Activated CD8-positive, alpha-beta memory T cell treated with anti-CD3 and anti-CD28 coated beads, Interleukin-2, amount 50 U/mL, for 24 hours (primary cell): Measurements from ENCODE around the gene DYNC2LI1.

Source experiments
- DNase-seq: peaks from one replicate; pipeline ENCODE4 v3.0.0-alpha.2; 2020; ENCODE audit errors: extremely low read depth

The DYNC2LI1 gene

DNA sequence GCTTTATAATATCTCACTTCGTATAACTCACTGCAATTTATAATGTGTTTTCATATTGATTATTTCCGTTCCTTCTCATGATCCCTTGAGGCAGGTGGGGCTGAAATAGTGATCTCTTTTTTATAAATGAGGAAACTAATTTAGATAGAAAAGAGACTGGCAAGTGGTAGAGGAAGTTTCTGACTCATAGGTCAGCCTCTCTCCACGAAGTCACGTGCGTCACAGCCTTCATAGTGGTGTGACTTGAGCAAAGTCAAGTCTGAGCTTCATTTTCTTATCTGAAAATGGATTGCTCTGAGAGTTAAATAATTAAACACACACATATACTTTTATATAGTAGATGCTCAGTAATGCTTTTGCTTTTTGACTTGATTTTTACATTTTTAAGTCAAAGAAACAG lies 44.9 kb downstream of the DYNC2LI1 start:
- no peak for DNase-seq

DNA sequence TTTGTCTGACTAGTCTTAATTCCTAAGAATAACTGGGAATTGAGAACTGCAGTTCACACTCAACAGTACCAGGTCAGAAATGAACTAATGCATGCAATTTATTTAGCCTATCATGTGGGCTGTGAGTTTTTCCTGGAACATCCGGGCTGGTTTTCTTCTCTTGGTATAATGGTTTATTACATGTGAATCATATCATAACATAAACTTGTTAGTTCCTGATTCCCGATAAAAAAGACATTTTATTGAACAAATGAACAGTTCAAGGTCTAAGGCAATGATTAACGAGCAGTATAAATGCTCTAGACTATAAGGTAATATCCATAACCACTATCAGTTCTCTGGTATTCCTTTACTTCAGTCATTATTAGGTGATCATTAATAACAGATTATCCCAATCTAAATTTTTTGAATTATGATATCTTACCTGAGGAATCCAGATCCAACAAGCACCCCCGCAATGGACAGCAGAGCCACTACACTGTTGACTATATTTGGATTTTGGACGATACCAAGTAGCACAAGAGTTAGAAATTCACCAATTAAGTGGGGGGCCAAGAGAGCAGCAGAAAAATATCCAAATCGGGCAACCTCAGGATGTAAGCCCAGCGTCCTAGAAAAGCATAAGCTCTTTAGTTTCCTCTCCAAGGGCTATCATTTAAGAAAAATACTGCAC lies 45.8 kb downstream of the DYNC2LI1 start:
- no peak for DNase-seq

DNA sequence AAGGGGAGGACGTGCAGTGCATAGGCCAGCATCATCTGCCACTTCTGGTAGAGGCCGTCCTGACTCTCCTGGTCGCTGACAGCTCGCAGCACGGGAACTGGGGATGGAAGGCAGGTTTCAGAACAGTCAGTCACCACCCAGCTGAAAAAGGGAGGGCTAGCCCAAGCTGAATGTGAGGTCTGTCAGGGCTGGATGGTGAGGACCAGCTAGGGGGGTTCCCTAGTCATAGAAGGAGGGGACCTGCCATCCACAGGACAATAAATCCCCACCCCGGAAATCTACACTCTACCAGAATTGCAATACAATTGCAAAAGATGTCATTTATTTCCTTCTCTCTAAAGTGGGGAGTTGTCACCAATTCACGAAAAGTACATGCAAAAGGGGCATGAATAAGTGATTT lies 49.0 kb downstream of the DYNC2LI1 start:
- DNase-seq, result no peak

- DNase-seq, result no peak
These were observed 49.9 kb downstream of the DYNC2LI1 start for GRCh38 chr2:43823751-43824150.

GRCh38 chr2:43824512-43824911 lies 50.7 kb downstream of the DYNC2LI1 start:
- no peak for DNase-seq

GRCh38 chr2:43824951-43825493 lies 51.2 kb downstream of the DYNC2LI1 start:
- no peak for DNase-seq

GRCh38 chr2:43825841-43826240 lies 52.0 kb downstream of the DYNC2LI1 start:
- no peak for DNase-seq

- DNase-seq, result no peak
These were observed 52.7 kb downstream of the DYNC2LI1 start for GRCh38 chr2:43826305-43827250.

GRCh38 chr2:43831543-43832294 lies 57.9 kb downstream of the DYNC2LI1 start:
- no peak for DNase-seq

DNA sequence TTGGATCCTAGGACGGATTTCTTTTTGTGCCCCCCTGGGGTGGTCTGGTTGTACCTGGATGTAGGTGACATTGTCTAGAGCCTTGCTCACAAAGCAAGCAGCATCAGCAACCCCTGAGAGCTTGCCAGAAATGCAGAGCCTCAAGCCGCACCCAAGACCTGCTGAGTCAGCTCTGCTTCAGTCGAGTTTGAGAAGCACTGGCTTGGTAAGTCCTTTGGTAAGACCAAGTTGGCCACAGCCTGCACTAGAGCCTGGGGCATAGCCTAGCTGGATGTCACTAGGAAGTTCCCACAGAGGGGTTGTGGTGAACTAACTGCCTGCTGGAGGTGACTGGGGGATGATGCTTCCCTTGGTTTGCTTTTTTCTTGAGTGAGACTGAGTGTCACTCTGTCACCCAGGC lies 58.6 kb downstream of the DYNC2LI1 start:
- DNase-seq, result no peak

- no peak for DNase-seq
These were observed 63.2 kb downstream of the DYNC2LI1 start for GRCh38 chr2:43837033-43837432.

DNA sequence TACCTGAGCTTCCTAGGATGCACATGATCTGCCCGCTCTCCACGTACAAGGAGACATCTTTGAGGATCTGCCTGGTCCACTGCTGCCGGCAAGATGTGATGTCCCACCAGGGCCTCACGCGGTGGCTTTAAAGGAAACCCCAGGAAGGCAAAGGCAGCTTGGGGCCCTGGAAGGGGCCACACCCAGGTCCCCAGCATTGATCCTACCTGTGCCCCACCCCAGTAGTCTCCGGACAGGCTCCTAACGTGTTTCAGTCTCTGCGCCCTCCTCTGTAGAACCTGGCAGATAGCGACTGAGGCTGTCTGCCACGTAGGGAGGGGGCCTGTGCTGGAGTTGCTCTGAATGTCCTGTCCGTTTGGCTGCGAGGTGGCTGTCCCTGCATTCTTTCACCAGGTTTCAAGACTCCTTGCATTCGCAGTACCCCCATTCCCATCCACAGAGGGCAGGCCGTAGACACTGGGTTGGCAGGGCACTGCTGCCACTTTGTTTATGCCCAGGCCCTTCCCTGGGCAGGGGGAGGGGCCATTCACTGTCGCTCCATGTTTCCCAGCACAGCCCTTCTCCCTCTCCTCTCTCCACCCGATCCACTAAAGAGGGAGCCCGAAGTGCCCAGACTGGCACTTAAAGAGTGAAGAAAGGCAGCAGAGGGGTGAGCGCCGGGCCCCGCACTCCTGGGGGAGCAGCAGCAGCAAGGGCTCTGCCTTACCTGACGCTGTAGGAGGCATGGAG lies 64.2 kb downstream of the DYNC2LI1 start:
- no peak for DNase-seq

DNA sequence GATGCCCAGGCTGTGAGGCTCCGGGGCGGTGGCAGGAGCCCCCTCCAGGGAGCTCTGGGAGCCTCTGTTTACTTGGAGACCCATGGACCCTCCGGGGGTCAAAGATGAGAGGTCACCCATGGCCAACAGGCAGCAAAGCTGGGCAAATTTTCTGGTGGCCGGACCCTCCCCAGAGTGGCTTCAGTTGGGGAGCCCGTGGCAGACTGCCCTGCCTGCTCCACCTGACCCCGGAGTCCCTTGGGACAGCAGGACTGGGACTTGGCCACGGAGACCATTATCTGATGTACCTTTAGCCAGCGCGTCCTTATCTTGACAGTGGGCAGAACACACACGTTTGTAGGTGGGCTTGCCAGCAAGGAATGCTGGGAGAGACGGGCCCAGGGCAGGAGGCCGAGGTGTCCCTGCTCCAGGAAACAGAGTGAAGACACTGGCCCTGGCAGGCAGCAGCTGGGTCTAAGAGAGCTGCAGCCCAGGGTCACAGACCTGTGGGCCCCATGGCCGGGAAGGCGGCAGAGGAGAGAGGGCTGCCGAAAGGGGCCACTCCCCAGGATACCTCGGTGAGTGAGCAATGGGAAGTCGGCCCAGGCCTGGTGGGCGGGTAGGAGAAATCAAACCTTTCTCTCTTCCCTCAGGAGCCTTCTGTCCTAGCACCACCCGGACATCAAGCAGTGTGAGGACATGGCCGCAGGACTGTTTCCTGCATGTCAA lies 64.9 kb downstream of the DYNC2LI1 start, which contains the start of the genes ABCG5 and ABCG8:
TSS of gene ABCG5 (minus strand) at position 280 of the 708 bp plus-strand sequence. CDS start at position 120, 160 bp downstream.
TSS of gene ABCG8 (plus strand) at position 412 of the 708 bp plus-strand sequence. CDS start at position 495, 83 bp downstream.
- no peak for DNase-seq

GRCh38 chr2:43839776-43840564 lies 66.1 kb downstream of the DYNC2LI1 start:
- DNase-seq, result no peak

GRCh38 chr2:43840965-43841364 lies 67.1 kb downstream of the DYNC2LI1 start:
- DNase-seq, result no peak

DNA sequence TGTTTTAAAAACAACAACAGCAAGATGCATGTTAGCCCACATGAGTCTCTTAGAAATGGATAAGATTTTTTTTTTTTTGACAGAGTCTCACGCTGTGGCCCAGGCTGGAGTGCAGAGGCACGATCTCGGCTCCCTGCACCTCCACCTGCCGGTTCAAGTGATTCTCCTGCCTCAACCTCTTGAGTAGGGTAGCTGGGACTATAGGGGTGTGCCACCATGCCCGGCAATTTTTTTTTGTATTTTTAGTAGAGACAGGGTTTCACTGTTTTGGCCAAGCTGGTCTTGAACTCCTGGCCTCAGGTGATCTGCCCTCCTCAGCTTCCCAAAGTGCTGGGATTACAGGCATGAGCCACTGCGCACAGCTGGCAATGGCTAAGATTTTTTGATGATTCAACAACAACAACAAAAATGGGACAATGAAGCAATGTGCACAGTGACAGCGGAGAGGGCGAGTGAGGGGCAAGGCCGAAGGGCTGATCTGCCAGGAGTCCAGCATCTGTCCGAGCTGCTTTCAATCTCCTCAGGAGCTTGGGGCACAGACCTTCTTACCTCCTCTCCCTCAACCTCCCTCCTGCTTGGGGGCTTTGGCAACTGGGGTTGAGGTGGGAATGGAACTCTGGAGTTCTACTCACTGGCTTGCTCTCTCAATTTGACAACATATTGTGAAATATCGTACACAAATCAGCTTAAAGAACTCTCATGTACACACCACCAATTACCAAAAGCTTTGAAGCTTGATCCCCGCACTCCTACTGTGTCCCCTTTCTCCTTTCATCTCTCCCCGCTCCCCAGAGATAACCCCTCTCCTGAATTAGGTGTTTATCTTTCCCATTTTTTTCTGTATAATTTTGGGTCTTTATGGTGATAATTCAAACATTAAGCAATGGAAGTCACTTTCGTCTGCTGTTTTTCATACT lies 68.4 kb downstream of the DYNC2LI1 start:
- no peak for DNase-seq

GRCh38 chr2:43842866-43843226 lies 69.0 kb downstream of the DYNC2LI1 start:
- no peak for DNase-seq

DNA sequence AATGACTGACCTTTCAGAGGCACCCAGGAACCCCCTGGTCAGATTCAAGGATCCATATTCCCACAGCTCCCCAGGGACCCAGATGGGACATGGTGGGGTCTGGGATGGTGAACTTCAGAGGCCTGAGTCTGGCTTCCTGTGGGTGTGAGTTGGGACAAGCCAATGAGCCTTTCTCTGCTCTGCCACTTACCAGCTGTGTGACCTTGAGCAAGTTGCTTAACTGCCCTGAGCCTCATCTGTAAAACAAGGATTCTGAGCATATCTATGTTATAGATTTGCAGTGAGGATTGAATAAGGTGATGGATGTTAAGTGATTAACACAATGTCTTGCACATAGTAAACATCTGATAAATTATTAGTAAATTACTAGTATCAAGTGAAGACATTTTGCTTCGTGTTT lies 71.3 kb downstream of the DYNC2LI1 start:
- no peak for DNase-seq
